Glutamatergic neuron (in vitro differentiated cells): Measurements from ENCODE around the gene PTPRG. TPM values are rescaled to one million over a fixed set of nuclear protein-coding genes. Genes with fewer than 3 reads are reported as not detected.

Source experiments
- DNase-seq: peaks from one replicate; pipeline ENCODE4 v3.0.0; 2022
- H3K27ac Mint-ChIP-seq: one replicate; pipeline ENCODE4 v1.8.0; 2020; ENCODE audit warnings: mild to moderate bottlenecking, mixed read lengths, inconsistent platforms; ENCODE audit not compliant: unreplicated experiment
- H3K27me3 Mint-ChIP-seq: one replicate; pipeline ENCODE4 v1.8.0; 2020; ENCODE audit warnings: mild to moderate bottlenecking, moderate library complexity, mixed read lengths, inconsistent platforms; ENCODE audit not compliant: unreplicated experiment
- H3K36me3 Mint-ChIP-seq: one replicate; pipeline ENCODE4 v1.8.0; 2020; ENCODE audit warnings: mild to moderate bottlenecking, mixed read lengths, inconsistent platforms; ENCODE audit not compliant: unreplicated experiment
- H3K4me1 Mint-ChIP-seq: one replicate; pipeline ENCODE4 v1.8.0; 2020; ENCODE audit warnings: mild to moderate bottlenecking, low read depth, mixed read lengths, inconsistent platforms; ENCODE audit not compliant: unreplicated experiment
- H3K4me3 Mint-ChIP-seq: one replicate; pipeline ENCODE4 v1.8.0; 2020; ENCODE audit warnings: mild to moderate bottlenecking, mixed read lengths, inconsistent platforms; ENCODE audit not compliant: unreplicated experiment
- H3K9me3 Mint-ChIP-seq: one replicate; pipeline ENCODE4 v1.8.0; 2020; ENCODE audit warnings: mild to moderate bottlenecking, moderate library complexity, mixed read lengths, inconsistent platforms; ENCODE audit not compliant: unreplicated experiment
- CTCF ChIP-seq: fragments of 200-600 bp; sonication (generic); IDR thresholded peaks from one replicate; pipeline ENCODE4 v1.5.0; 2021; ENCODE audit not compliant: partially characterized antibody, unreplicated experiment
- total RNA-seq: library from RNA; stranded (reverse); fragmentation: NEBNext Ultra II Directional; extraction: Animal tissue kit (Norgen Biotek cat#: 25700); gene quantifications from one replicate; pipeline ENCODE4 v1.2.1, GENCODE V29; 2021; ENCODE audit not compliant: unreplicated experiment

PTPRG gene
- total RNA-seq, 1 donor from 2014 or later, result 52.1 TPM

GRCh38 chr3:61967019-61967418, 405.6 kb downstream of the PTPRG start:
- Mint-ChIP-seq H3K27ac (no peak overlapping the region), H3K27me3 (no peaks in the 10 kb centered on the region), H3K9me3 (peaks cover 3% of the 10 kb centered on the region), H3K4me3 (no peak overlapping the region), H3K36me3 (no peaks in the 10 kb centered on the region), H3K4me1 (peaks cover 2% of the 10 kb centered on the region)
- no peak for TF ChIP-seq CTCF
- DNase-seq, result no peak

GRCh38 chr3:61967937-61968336, 406.6 kb downstream of the PTPRG start:
- Mint-ChIP-seq H3K4me1 (no peaks in the 10 kb centered on the region), H3K27ac (no peak overlapping the region)

GRCh38 chr3:61974662-61975061, 413.3 kb downstream of the PTPRG start:
- H3K36me3 Mint-ChIP-seq, result no peaks in the 10 kb centered on the region

More at GRCh38 chr3:61967937-61968336, 406.6 kb downstream of the PTPRG start:
- Mint-ChIP-seq H3K27me3 (no peaks in the 10 kb centered on the region), H3K36me3 (no peaks in the 10 kb centered on the region), H3K4me3 (no peak overlapping the region), H3K9me3 (no peaks in the 10 kb centered on the region)
- TF ChIP-seq CTCF, result no peak
- no peak for DNase-seq

GRCh38 chr3:61975199-61975598, 413.8 kb downstream of the PTPRG start:
- Mint-ChIP-seq H3K4me3 (no peak overlapping the region), H3K27ac (no peak overlapping the region), H3K36me3 (no peaks in the 10 kb centered on the region), H3K9me3 (no peaks in the 10 kb centered on the region), H3K4me1 (peaks cover 7% of the 10 kb centered on the region), H3K27me3 (no peaks in the 10 kb centered on the region)
- DNase-seq, result no peak
- no peak for TF ChIP-seq CTCF

More at GRCh38 chr3:61974662-61975061, 413.3 kb downstream of the PTPRG start:
- DNase-seq, result no peak
- Mint-ChIP-seq H3K4me1 (peaks cover 2% of the 10 kb centered on the region), H3K9me3 (no peaks in the 10 kb centered on the region), H3K27me3 (no peaks in the 10 kb centered on the region), H3K27ac (no peak overlapping the region), H3K4me3 (no peak overlapping the region)
- no peak for TF ChIP-seq CTCF

GRCh38 chr3:61975936-61976335, 414.6 kb downstream of the PTPRG start:
- H3K27me3 Mint-ChIP-seq, result no peaks in the 10 kb centered on the region
- H3K36me3 Mint-ChIP-seq, result no peaks in the 10 kb centered on the region
- DNase-seq, result no peak
- no peak overlapping the region for H3K4me3 Mint-ChIP-seq
- TF ChIP-seq CTCF, result no peak
- no peak overlapping the region for H3K27ac Mint-ChIP-seq
- H3K9me3 Mint-ChIP-seq, result no peaks in the 10 kb centered on the region
- peaks cover 7% of the 10 kb centered on the region for H3K4me1 Mint-ChIP-seq
